IPS-20b (cell line): ENCODE data around the gene IARS1.

ENCODE experiments used
- H3K27ac ChIP-seq: one replicate; pipeline ENCODE4 v1.5.1; 2013; ENCODE audit warnings: low read length
- H3K27me3 ChIP-seq: 2 replicates; pipeline ENCODE4 v1.6.1; 2013; ENCODE audit warnings: mild to moderate bottlenecking, low read length, inconsistent platforms; ENCODE audit not compliant: insufficient read depth
- H3K36me3 ChIP-seq: 2 replicates; pipeline ENCODE4 v1.6.1; 2013; ENCODE audit warnings: low read depth, mild to moderate bottlenecking, inconsistent platforms, low read length, moderate library complexity; ENCODE audit not compliant: insufficient read depth
- H3K4me1 ChIP-seq: 2 replicates; pipeline ENCODE4 v1.6.1; 2013; ENCODE audit warnings: mild to moderate bottlenecking, control low read depth, inconsistent platforms, low read length, moderate library complexity; ENCODE audit not compliant: insufficient read depth
- H3K4me3 ChIP-seq: 2 replicates; pipeline ENCODE4 v1.5.1; 2013; ENCODE audit warnings: mild to moderate bottlenecking, low read length, inconsistent platforms
- H3K9ac ChIP-seq: 2 replicates; pipeline ENCODE4 v1.6.1; 2013; ENCODE audit warnings: low read depth, mild to moderate bottlenecking, inconsistent platforms, low read length, moderate library complexity
- H3K9me3 ChIP-seq: 2 replicates; pipeline ENCODE4 v1.6.1; 2013; ENCODE audit warnings: mild to moderate bottlenecking, low read depth, low read length, inconsistent platforms; ENCODE audit not compliant: insufficient read depth

The IARS1 gene

DNA sequence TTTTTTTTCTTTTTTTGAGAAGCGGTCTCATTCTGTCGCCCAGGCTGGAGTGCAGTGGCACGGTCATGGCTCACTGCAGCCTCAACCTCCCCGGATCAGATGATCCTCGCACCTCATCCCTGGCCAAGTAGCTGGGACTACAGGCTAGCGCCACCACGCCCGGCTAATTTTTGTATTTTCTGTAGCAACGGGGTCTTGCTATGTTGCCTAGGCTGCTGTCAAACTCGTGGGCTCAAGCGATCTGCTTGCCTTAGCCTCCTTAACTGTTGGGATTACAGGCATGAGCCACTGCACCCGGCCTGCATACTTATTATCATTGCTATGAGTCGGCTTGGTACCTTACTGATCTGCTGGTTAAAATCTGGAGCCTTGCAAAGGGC lies 790 bp upstream of the IARS1 start:
- peak overlapping the region; percentile 89 for H3K4me3 ChIP-seq
- peaks cover 60% of the 10 kb centered on the region for H3K36me3 ChIP-seq
- H3K27me3 ChIP-seq, result no peaks in the 10 kb centered on the region
- no peak overlapping the region for H3K27ac ChIP-seq
- no peaks in the 10 kb centered on the region for H3K4me1 ChIP-seq
- H3K9me3 ChIP-seq, result no peaks in the 10 kb centered on the region
- H3K9ac ChIP-seq, result peak overlapping the region; percentile 98

- Histone ChIP-seq H3K4me3 (peak overlapping the region; percentile 89), H3K27ac (peak overlapping the region; percentile 96), H3K9ac (peak overlapping the region; percentile 98), H3K4me1 (no peaks in the 10 kb centered on the region), H3K36me3 (peaks cover 60% of the 10 kb centered on the region), H3K9me3 (no peaks in the 10 kb centered on the region), H3K27me3 (no peaks in the 10 kb centered on the region)
These were observed 482 bp downstream of the IARS1 start for GRCh38 chr9:92293075-92293354.

GRCh38 chr9:92292338-92293074 lies 991 bp downstream of the IARS1 start:
- Histone ChIP-seq H3K9me3 (no peaks in the 10 kb centered on the region), H3K27ac (peak overlapping the region; percentile 96), H3K27me3 (no peaks in the 10 kb centered on the region), H3K36me3 (peaks cover 60% of the 10 kb centered on the region), H3K9ac (peak overlapping the region; percentile 98), H3K4me1 (no peaks in the 10 kb centered on the region), H3K4me3 (peak overlapping the region; percentile 89)

DNA sequence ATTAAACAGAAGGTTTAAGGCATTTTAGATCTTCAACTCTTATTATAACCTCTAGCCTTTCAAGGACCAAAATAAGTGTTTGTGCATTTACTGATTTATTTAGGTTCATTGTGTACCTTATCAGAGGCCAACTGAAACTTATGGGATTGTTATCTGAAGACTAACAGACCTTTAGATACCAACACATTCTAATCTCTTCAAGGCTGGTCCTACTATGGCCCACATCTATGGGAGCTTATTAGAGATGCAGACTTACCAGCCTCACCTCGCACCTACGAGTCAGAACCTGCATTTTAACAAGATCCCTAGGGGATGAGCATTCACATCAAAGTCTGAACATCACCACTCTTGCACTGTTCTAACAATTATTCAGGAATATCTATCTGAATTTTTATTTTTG lies 1.9 kb downstream of the IARS1 start:
- H3K4me1 ChIP-seq, result no peaks in the 10 kb centered on the region
- H3K9me3 ChIP-seq, result no peaks in the 10 kb centered on the region
- H3K4me3 ChIP-seq, result peak overlapping the region; percentile 89; the same call in 1 of the 2 replicates
- no peak overlapping the region for H3K27ac ChIP-seq
- no peaks in the 10 kb centered on the region for H3K27me3 ChIP-seq
- H3K36me3 ChIP-seq, result peaks cover 61% of the 10 kb centered on the region
- no peak overlapping the region for H3K9ac ChIP-seq

DNA sequence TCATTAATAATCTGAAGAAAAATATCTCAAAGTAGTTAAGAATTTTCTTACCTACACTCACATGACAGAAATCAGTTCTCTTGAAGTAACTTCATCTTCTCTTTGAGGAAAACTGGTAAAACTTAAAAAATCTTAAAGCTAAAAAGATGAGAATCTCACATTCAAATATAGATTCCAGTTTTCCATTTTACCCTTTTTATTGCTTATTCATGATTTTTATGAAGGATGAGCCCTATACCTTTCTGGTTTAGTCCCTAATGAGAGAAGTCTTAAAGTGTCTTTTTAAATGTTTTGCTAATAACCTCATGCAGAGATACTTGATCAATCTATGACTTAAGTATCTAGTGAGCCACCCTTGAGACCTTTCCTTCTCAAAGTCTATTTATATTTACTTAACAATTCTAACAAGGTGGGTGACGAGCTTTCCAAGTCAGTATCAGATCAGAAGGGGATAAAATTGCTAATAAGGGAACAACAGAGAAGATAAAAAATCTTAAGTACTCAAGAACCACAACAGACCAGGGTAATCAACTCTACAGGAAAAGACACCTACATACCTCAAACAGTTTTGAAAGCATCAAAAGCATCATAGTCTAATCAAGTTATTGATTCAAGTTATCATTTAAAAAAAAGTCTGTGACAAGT lies 2.6 kb downstream of the IARS1 start:
- Histone ChIP-seq H3K27ac (no peak overlapping the region), H3K36me3 (peaks cover 62% of the 10 kb centered on the region), H3K9ac (no peak overlapping the region), H3K4me3 (peak overlapping the region; percentile 89; the same call in 1 of the 2 replicates), H3K9me3 (no peaks in the 10 kb centered on the region), H3K27me3 (no peaks in the 10 kb centered on the region), H3K4me1 (no peaks in the 10 kb centered on the region)

GRCh38 chr9:92289708-92290390 lies 3.6 kb downstream of the IARS1 start:
- no peak overlapping the region for H3K4me3 ChIP-seq
- no peaks in the 10 kb centered on the region for H3K4me1 ChIP-seq
- no peaks in the 10 kb centered on the region for H3K27me3 ChIP-seq
- no peak overlapping the region for H3K9ac ChIP-seq
- peaks cover 73% of the 10 kb centered on the region for H3K36me3 ChIP-seq
- H3K9me3 ChIP-seq, result no peaks in the 10 kb centered on the region
- H3K27ac ChIP-seq, result no peak overlapping the region

DNA sequence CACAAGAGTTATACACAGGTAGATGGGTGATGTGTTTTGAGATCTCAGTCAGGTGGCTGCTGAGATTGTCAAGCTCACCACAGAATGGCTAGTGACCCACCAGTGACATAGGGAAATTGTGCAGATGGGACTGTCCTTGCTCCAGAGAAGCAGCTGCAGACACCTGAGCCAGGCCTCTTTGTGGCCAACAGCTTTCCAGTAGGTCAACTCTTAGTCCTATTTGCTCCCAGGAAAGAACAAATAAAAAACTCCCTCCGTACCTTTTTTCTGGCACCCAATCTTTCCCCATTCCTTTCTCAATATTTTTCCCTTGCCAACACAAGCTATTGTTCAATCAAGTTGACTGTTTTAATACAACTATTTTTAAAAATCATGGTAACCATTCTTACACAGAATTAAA lies 14.2 kb downstream of the IARS1 start:
- no peaks in the 10 kb centered on the region for H3K4me1 ChIP-seq
- H3K27me3 ChIP-seq, result no peaks in the 10 kb centered on the region
- no peak overlapping the region for H3K27ac ChIP-seq
- H3K36me3 ChIP-seq, result peaks cover 99% of the 10 kb centered on the region
- no peak overlapping the region for H3K4me3 ChIP-seq
- H3K9me3 ChIP-seq, result no peaks in the 10 kb centered on the region
- no peak overlapping the region for H3K9ac ChIP-seq

- peaks cover 99% of the 10 kb centered on the region for H3K36me3 ChIP-seq
- H3K4me1 ChIP-seq, result no peaks in the 10 kb centered on the region
- H3K9ac ChIP-seq, result no peak overlapping the region
- H3K27me3 ChIP-seq, result no peaks in the 10 kb centered on the region
- H3K4me3 ChIP-seq, result no peak overlapping the region
- no peaks in the 10 kb centered on the region for H3K9me3 ChIP-seq
- H3K27ac ChIP-seq, result no peak overlapping the region
These were observed 15.4 kb downstream of the IARS1 start for GRCh38 chr9:92278110-92278509.

- Histone ChIP-seq H3K36me3 (peaks cover 100% of the 10 kb centered on the region), H3K4me3 (no peak overlapping the region), H3K4me1 (no peaks in the 10 kb centered on the region)
These were observed 17.0 kb downstream of the IARS1 start for GRCh38 chr9:92276331-92277032.

DNA sequence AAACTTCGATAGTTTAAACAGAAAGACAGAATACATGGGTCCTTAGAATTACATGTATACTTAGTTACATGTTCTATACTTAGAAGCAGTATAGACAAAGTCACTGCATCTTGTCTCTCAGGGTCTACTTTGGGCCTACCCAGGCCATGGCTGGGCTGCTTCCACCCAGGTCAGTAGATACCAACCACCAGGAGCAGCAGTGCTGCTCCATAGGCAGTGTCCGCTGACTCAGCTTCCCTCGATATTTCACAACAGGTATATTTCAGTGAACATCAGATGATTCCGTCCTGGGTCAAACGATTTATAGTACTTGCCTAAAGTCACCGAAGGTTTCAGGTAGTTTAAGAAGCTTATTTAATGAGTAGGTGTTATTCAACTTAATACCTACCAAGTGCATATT lies 18.0 kb downstream of the IARS1 start:
- H3K9ac ChIP-seq, result no peak overlapping the region
- no peak overlapping the region for H3K27ac ChIP-seq
- H3K27me3 ChIP-seq, result no peaks in the 10 kb centered on the region
- no peaks in the 10 kb centered on the region for H3K9me3 ChIP-seq
- H3K4me1 ChIP-seq, result no peaks in the 10 kb centered on the region
- peaks cover 100% of the 10 kb centered on the region for H3K36me3 ChIP-seq
- no peak overlapping the region for H3K4me3 ChIP-seq

More at GRCh38 chr9:92276331-92277032, 17.0 kb downstream of the IARS1 start:
- Histone ChIP-seq H3K27ac (no peak overlapping the region), H3K9ac (no peak overlapping the region), H3K9me3 (no peaks in the 10 kb centered on the region), H3K27me3 (no peaks in the 10 kb centered on the region)

DNA sequence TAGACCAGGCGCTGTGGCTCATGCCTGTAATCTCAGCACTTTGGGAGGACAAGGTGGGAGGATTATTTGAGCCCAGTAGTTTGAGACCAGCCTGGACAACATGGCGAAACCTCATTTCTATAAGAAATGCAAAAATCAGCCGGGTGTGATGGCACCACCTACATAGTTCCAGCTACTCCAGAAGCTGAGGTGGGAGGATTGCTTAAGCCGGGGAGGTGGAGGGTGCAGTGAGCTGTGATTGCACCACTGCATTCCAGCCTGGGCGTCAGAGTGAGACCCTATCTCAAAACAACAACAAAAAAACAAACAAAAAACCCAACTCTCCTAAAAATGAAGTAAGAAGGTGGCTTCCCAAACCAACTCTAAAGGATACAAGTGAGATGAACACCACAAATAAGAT lies 23.0 kb downstream of the IARS1 start:
- peaks cover 100% of the 10 kb centered on the region for H3K36me3 ChIP-seq
- H3K27ac ChIP-seq, result no peak overlapping the region
- H3K27me3 ChIP-seq, result no peaks in the 10 kb centered on the region

More for the DNA sequence above, 23.0 kb downstream of the IARS1 start:
- Histone ChIP-seq H3K9me3 (no peaks in the 10 kb centered on the region), H3K9ac (no peak overlapping the region), H3K4me3 (no peak overlapping the region), H3K4me1 (no peaks in the 10 kb centered on the region)
